ENCODE data around the gene PIGB.
A peak's percentile ranks its signal among the peaks of the same experiment; 100 is the strongest.
"Not testable (repeated sequence)": the region's sequence is repeated elsewhere in the genome, so short reads cannot be mapped to it uniquely, and the experiment has no call there.

PIGB gene

GRCh38 chr15:55318588-55319494 lies at the start of gene PIGB, which contains the start of gene PIGBOS1:
Gene PIGB, plus strand, starts transcription at chr15:55319222. Its CDS starts 29 bp downstream, at chr15:55319251.
Gene PIGBOS1, minus strand, starts transcription at chr15:55319123. Its CDS starts 1,331 bp downstream, at chr15:55317792.
- DNase-seq, result peak; percentile 59 to 83

- DNase-seq, result no peak
Measured at GRCh38 chr15:55270291-55270690, 48.7 kb upstream of the PIGB start.

GRCh38 chr15:55276324-55276723 lies 42.7 kb upstream of the PIGB start:
- no peak for DNase-seq

GRCh38 chr15:55277116-55277564 lies 41.9 kb upstream of the PIGB start:
- no peak for DNase-seq

GRCh38 chr15:55277715-55278114 lies 41.3 kb upstream of the PIGB start:
- DNase-seq, result no peak

- no peak for DNase-seq
Measured at GRCh38 chr15:55279100-55279745, 39.8 kb upstream of the PIGB start.

- no peak for DNase-seq
Measured at GRCh38 chr15:55279746-55280351, 39.2 kb upstream of the PIGB start.

GRCh38 chr15:55280589-55280988 lies 38.4 kb upstream of the PIGB start:
- not testable (repeated sequence) for DNase-seq

GRCh38 chr15:55281517-55282228 lies 37.3 kb upstream of the PIGB start:
- no peak for DNase-seq

GRCh38 chr15:55282284-55282833 lies 36.7 kb upstream of the PIGB start:
- no peak for DNase-seq

- DNase-seq, result no peak
Measured at GRCh38 chr15:55283379-55284147, 35.5 kb upstream of the PIGB start.

- no peak for DNase-seq
Measured at GRCh38 chr15:55284426-55284825, 34.6 kb upstream of the PIGB start.

GRCh38 chr15:55286442-55287189 lies 32.4 kb upstream of the PIGB start:
- not testable (repeated sequence) for DNase-seq

GRCh38 chr15:55288006-55288717 lies 30.9 kb upstream of the PIGB start:
- DNase-seq, result no peak

- no peak for DNase-seq
Measured at GRCh38 chr15:55289011-55289745, 29.8 kb upstream of the PIGB start.

GRCh38 chr15:55289746-55290527 lies 29.1 kb upstream of the PIGB start, which contains the start of gene RAB27A:
Gene RAB27A, minus strand, starts transcription at chr15:55289813. Its CDS starts 54,879 bp downstream, at chr15:55234934.
- peak; percentile 41 to 59 for DNase-seq

- peak; percentile 64 to 77 for DNase-seq
Measured at GRCh38 chr15:55290528-55291057, 28.4 kb upstream of the PIGB start.

GRCh38 chr15:55297315-55297714 lies 21.7 kb upstream of the PIGB start:
- DNase-seq, result no peak
